ENCODE measurements around the gene NOC3L.
"Not testable (repeated sequence)": the region's sequence is repeated elsewhere in the genome, so short reads cannot be mapped to it uniquely, and the experiment has no call there.

GRCh38 chr10:94350500-94350899 is 12.2 kb downstream of the NOC3L start:
- TF ChIP-seq NFE2L1 (tag; IDR thresholded peaks at IDR 0.05; ENCODE audit: borderline replicate concordance, low read depth); MEF2A (IDR thresholded peaks at IDR 0.05; ENCODE audit: control insufficient read depth, low read depth, low read length); HDAC6 (IDR thresholded peaks at IDR 0.05; ENCODE audit: low read depth, low read length): not testable (repeated sequence)
